ENCODE data around the gene NIT1.

NIT1 gene

GRCh38 chr1:161085165-161085564 lies 32.7 kb upstream of the NIT1 start:
- DNase-seq = no peak

- no peak for DNase-seq
These were observed 31.4 kb upstream of the NIT1 start for GRCh38 chr1:161086457-161086856.

- no peak for DNase-seq
These were observed 29.3 kb upstream of the NIT1 start for GRCh38 chr1:161088587-161089110.

- no peak for DNase-seq
These were observed 28.5 kb upstream of the NIT1 start, which contains the start of gene NECTIN4 for GRCh38 chr1:161089251-161089924. Gene NECTIN4, minus strand, starts transcription at chr1:161089558. Its CDS starts 262 bp downstream, at chr1:161089296.

GRCh38 chr1:161089938-161090337 lies 28.0 kb upstream of the NIT1 start:
- DNase-seq = no peak

- no peak for DNase-seq
These were observed 27.3 kb upstream of the NIT1 start for GRCh38 chr1:161090617-161091016.

- DNase-seq = no peak
These were observed 26.8 kb upstream of the NIT1 start for GRCh38 chr1:161091093-161091492.

- DNase-seq = no peak
These were observed 26.0 kb upstream of the NIT1 start for GRCh38 chr1:161091796-161092507.

GRCh38 chr1:161092621-161093028 lies 25.3 kb upstream of the NIT1 start:
- no peak for DNase-seq

- DNase-seq = no peak
These were observed 23.4 kb upstream of the NIT1 start for GRCh38 chr1:161094481-161094880.

- no peak for DNase-seq
These were observed 22.7 kb upstream of the NIT1 start for GRCh38 chr1:161095230-161095629.

GRCh38 chr1:161096015-161096414 lies 21.9 kb upstream of the NIT1 start:
- DNase-seq = no peak

- DNase-seq = no peak
These were observed 21.4 kb upstream of the NIT1 start for GRCh38 chr1:161096530-161096929.

- DNase-seq = peak; percentile 54
These were observed 19.5 kb upstream of the NIT1 start, which contains the start of gene KLHDC9 for GRCh38 chr1:161098210-161099068. Gene KLHDC9, plus strand, starts transcription at chr1:161098361. Its CDS starts 175 bp downstream, at chr1:161098536.

GRCh38 chr1:161099090-161099802 lies 18.7 kb upstream of the NIT1 start:
- DNase-seq = no peak

- no peak for DNase-seq
These were observed 17.3 kb upstream of the NIT1 start for GRCh38 chr1:161100556-161100955.

- no peak for DNase-seq
These were observed 11.5 kb upstream of the NIT1 start for GRCh38 chr1:161106431-161106830.

- no peak for DNase-seq
These were observed 6.8 kb upstream of the NIT1 start for GRCh38 chr1:161111117-161111516.

GRCh38 chr1:161111527-161111926 lies 6.4 kb upstream of the NIT1 start:
- no peak for DNase-seq

GRCh38 chr1:161113915-161114314 lies 4.0 kb upstream of the NIT1 start:
- no peak for DNase-seq

GRCh38 chr1:161114556-161114955 lies 3.3 kb upstream of the NIT1 start:
- no peak for DNase-seq

- DNase-seq = no peak
These were observed 2.7 kb upstream of the NIT1 start for GRCh38 chr1:161115132-161115711.

All from activated CD4-positive, CD25-positive, alpha-beta regulatory T cell treated with anti-CD3 and anti-CD28 coated beads, Interleukin-2, amount 50 U/mL, for 72 hours (primary cell).